Bronchus fibroblast of lung (primary cell): Measurements from ENCODE around the gene INHBE. TPM values are rescaled to one million over a fixed set of nuclear protein-coding genes. Genes with fewer than 3 reads are reported as not detected.

ENCODE experiments used
- total RNA-seq: library from RNA; depleted of rRNA; stranded (reverse); fragments of >200 nt; gene quantifications from 2 replicates; pipeline ENCODE4 v1.2.3, GENCODE V29; 2015

Gene INHBE
- total RNA-seq = 8.0 and 10.9 TPM in 2 replicates

GRCh38 chr12:57454566-57455373, at the start of gene INHBE:
Gene INHBE (plus strand): TSS chr12:57455307. CDS start chr12:57455537, 230 bp downstream.

GRCh38 chr12:57430931-57431566, 24.1 kb upstream of the INHBE start, which contains the start of gene R3HDM2:
Gene R3HDM2 (minus strand): TSS chr12:57431043. CDS start chr12:57310428, 120,615 bp downstream.

GRCh38 chr12:57434517-57435223, 20.4 kb upstream of the INHBE start, which contains the start of gene INHBC:
Gene INHBC (plus strand): TSS chr12:57434784. CDS start chr12:57434887, 103 bp downstream.

GRCh38 chr12:57459750-57460467, 4.8 kb downstream of the INHBE start, which contains the start of gene GLI1:
Gene GLI1 (plus strand): TSS chr12:57459785. CDS start chr12:57463692, 3,907 bp downstream.

GRCh38 chr12:57479376-57480115, 24.4 kb downstream of the INHBE start, which contains the start of gene ARHGAP9:
Gene ARHGAP9 (minus strand): TSS chr12:57479866. CDS start chr12:57479406, 460 bp downstream.

GRCh38 chr12:57487597-57488401, 32.7 kb downstream of the INHBE start, which contains the start of gene MARS1:
Gene MARS1 (plus strand): TSS chr12:57488068. CDS start chr12:57488091, 23 bp downstream.

Other genes with a start within 250 kb of the INHBE start
- 0.50 and 1.5 TPM in 2 replicates for gene NXPH4, start 238.5 kb upstream of the INHBE start, total RNA-seq
- gene SHMT2, start 225.6 kb upstream of the INHBE start, total RNA-seq = 293 and 322 TPM in 2 replicates
- 0.50 and 0.59 TPM in 2 replicates for gene STAC3, start 204.1 kb upstream of the INHBE start, total RNA-seq
- gene R3HDM2, start 24.3 kb upstream of the INHBE start, total RNA-seq = 16.8 and 18.7 TPM in 2 replicates
- gene INHBC, start 20.5 kb upstream of the INHBE start, total RNA-seq = under 0.01 TPM in 1 of 2 replicates, not detected in the other
- gene GLI1, start 4.5 kb downstream of the INHBE start, total RNA-seq = 1.5 and 1.8 TPM in 2 replicates
- gene ARHGAP9, start 24.6 kb downstream of the INHBE start, total RNA-seq = not detected in 2 replicates
- gene MARS1, start 32.8 kb downstream of the INHBE start, total RNA-seq = 160 and 168 TPM in 2 replicates
- 44.3 and 48.3 TPM in 2 replicates for gene DDIT3, start 65.2 kb downstream of the INHBE start, total RNA-seq
- 4.7 and 9.4 TPM in 2 replicates for gene MBD6, start 67.5 kb downstream of the INHBE start, total RNA-seq
- 166 and 209 TPM in 2 replicates for gene DCTN2, start 91.9 kb downstream of the INHBE start, total RNA-seq
- 0.45 and 0.50 TPM in 2 replicates for gene KIF5A, start 94.7 kb downstream of the INHBE start, total RNA-seq
- 12.2 and 14.3 TPM in 2 replicates for gene PIP4K2C, start 135.9 kb downstream of the INHBE start, total RNA-seq
- 21.0 and 22.1 TPM in 2 replicates for gene DTX3, start 149.5 kb downstream of the INHBE start, total RNA-seq
- 15.6 and 16.5 TPM in 2 replicates for gene ARHGEF25, start 156.1 kb downstream of the INHBE start, total RNA-seq
- gene B4GALNT1, start 177.9 kb downstream of the INHBE start, total RNA-seq = 1.3 and 1.7 TPM in 2 replicates
- gene OS9, start 238.8 kb downstream of the INHBE start, total RNA-seq = 144 and 160 TPM in 2 replicates